ENCODE data around the gene C1QTNF12. TPM values are rescaled to one million over a fixed set of nuclear protein-coding genes. Genes with fewer than 3 reads are reported as not detected.

C1QTNF12 gene
- total RNA-seq, 1 experiment from 2014 or later: 4.4 TPM

DNA sequence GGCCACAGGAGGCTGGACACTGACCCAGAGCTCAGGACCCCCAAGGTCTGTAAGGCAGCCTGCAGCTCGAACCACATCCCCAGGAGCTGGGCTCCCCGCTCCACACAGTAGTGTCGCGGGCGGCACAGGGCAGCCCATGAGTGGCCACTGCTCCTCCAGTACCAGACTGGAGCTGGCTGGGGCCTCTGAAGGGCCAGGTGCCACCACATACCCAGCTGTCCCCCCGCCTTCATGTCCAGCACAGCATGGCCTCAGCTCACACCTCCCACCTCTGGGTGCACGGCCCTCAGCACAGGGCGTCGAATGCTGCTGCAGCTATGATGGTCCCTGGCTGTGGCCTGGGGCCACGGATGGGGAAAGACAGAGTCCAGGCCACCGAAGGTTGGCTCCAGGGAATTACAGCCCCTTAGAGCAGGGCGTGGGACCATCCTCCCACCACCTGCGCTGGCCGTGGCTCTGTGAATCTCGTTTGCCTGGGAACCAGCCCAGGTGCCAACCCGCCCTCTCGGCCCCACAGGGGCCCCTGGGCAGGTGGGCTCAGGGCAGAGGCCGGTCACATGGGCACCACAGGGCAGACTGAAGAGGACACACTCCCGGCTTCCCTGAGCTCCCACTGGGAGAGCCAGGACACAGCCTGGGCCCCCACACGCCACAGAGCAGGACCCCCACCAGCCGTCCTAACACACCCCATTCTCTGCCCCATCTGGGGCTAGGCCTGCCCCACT lies 30.5 kb downstream of the C1QTNF12 start:
- H3K27ac ChIP-seq (ENCODE audit: insufficient read length, low read depth, low read length): no peak overlapping the region
- Mint-ChIP-seq H3K4me3 (no peak overlapping the region), H3K27ac (no peak overlapping the region), H3K9me3 (no peaks in the 10 kb centered on the region; a peak in 1 of 5 replicates), H3K27me3 (ENCODE audit: low read depth) (no peaks in the 10 kb centered on the region; the same call in 1 of the 2 replicates), H3K4me1 (peaks cover 0 to 4% of the 10 kb centered on the region in 2 experiments; a peak in 1 of 4 replicates), H3K36me3 (ENCODE audit: insufficient read depth in 1 of 3, low read depth in 3 of 3) (peaks cover 10 to 28% (median 22%) of the 10 kb centered on the region in 3 experiments; a peak in 6 of 7 replicates)
- TF ChIP-seq, protein P1, sequence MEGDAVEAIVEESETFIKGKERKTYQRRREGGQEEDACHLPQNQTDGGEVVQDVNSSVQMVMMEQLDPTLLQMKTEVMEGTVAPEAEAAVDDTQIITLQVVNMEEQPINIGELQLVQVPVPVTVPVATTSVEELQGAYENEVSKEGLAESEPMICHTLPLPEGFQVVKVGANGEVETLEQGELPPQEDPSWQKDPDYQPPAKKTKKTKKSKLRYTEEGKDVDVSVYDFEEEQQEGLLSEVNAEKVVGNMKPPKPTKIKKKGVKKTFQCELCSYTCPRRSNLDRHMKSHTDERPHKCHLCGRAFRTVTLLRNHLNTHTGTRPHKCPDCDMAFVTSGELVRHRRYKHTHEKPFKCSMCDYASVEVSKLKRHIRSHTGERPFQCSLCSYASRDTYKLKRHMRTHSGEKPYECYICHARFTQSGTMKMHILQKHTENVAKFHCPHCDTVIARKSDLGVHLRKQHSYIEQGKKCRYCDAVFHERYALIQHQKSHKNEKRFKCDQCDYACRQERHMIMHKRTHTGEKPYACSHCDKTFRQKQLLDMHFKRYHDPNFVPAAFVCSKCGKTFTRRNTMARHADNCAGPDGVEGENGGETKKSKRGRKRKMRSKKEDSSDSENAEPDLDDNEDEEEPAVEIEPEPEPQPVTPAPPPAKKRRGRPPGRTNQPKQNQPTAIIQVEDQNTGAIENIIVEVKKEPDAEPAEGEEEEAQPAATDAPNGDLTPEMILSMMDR (conservative IDR thresholded peaks at IDR 0.05): no peak
- no peak overlapping the region for H3K18ac ChIP-seq (ENCODE audit: insufficient read length, low read depth, low read length)
- no peak overlapping the region for H4K91ac ChIP-seq (ENCODE audit: insufficient read length, low read depth, low read length)
- H4K20me1 ChIP-seq (ENCODE audit: control insufficient read depth, insufficient read depth, insufficient read length): no peaks in the 10 kb centered on the region
- H4K5ac ChIP-seq (ENCODE audit: insufficient read length, low read depth, low read length): no peak overlapping the region
- H2BK120ac ChIP-seq (ENCODE audit: low read depth, low read length, poor library complexity, severe bottlenecking): no peak overlapping the region
- H2AK5ac ChIP-seq (ENCODE audit: insufficient read length, low read length): no peak overlapping the region
- H3K4me2 ChIP-seq (ENCODE audit: insufficient read depth, insufficient read length, low read length): no peak overlapping the region
- no peak overlapping the region for H2BK12ac ChIP-seq (ENCODE audit: insufficient read length, low read depth, low read length)
- H3K23ac ChIP-seq (ENCODE audit: insufficient read length, low read depth, low read length): no peak overlapping the region
- H3K79me2 ChIP-seq (ENCODE audit: insufficient read depth, low read length): no peaks in the 10 kb centered on the region
- no peak for DNase-seq
- H3K27me3 ChIP-seq (ENCODE audit: insufficient read depth, low read length): no peaks in the 10 kb centered on the region
- H3K14ac ChIP-seq (ENCODE audit: insufficient read depth, low read length): no peak overlapping the region
- no peak overlapping the region for H2BK5ac ChIP-seq (ENCODE audit: insufficient read length, low read length)
- no peaks in the 10 kb centered on the region for H3K9me3 ChIP-seq (ENCODE audit: control insufficient read depth, low read depth, low read length)
- no peak overlapping the region for H3K4ac ChIP-seq (ENCODE audit: low read depth, low read length)
- no peak overlapping the region for H3T11ph ChIP-seq (ENCODE audit: low read length)
- H2BK15ac ChIP-seq (ENCODE audit: low read depth, low read length): no peak overlapping the region
- no peak overlapping the region for H2AFZ ChIP-seq (ENCODE audit: low read length)
- no peak overlapping the region for H3K56ac ChIP-seq (ENCODE audit: insufficient read length, low read depth, low read length)
- no peaks in the 10 kb centered on the region for H3K4me1 ChIP-seq (ENCODE audit: insufficient read depth, low read length)
- no peaks in the 10 kb centered on the region for H3K79me1 ChIP-seq (ENCODE audit: insufficient read depth, low read depth, low read length, poor library complexity, severe bottlenecking)
- H3K23me2 ChIP-seq (ENCODE audit: insufficient read length, low read depth, low read length, poor library complexity, severe bottlenecking): no peaks in the 10 kb centered on the region
- WGBS (ENCODE audit: extremely low coverage, insufficient read length, low lambda C conversion rate): no CpG with 5 or more reads among the region's 21 CpGs
- H4K8ac ChIP-seq (replicated peaks; ENCODE audit: insufficient read length, low read depth, low read length): no peak overlapping the region
- no peak overlapping the region for H2BK20ac ChIP-seq (ENCODE audit: low read depth, low read length, poor library complexity, severe bottlenecking)
- no peak overlapping the region for H3K9ac ChIP-seq (ENCODE audit: extremely low read depth, insufficient read length, low read length)
